AG09319 (cell line): ENCODE measurements around the gene LMX1B.

Experiments
- DNase-seq: peaks from one replicate; pipeline ENCODE4 v3.0.0-alpha.2; 2010; ENCODE audit warnings: low read depth; ENCODE audit errors: extremely low read depth
- CTCF ChIP-seq: IDR thresholded peaks from 2 replicates; pipeline ENCODE4 v1.5.1; 2011; ENCODE audit warnings: low read depth, mild to moderate bottlenecking, inconsistent platforms, low read length, moderate library complexity

LMX1B gene

GRCh38 chr9:126589349-126589748 lies 24.4 kb upstream of the LMX1B start:
- DNase-seq: no peak

GRCh38 chr9:126591083-126591482 lies 22.6 kb upstream of the LMX1B start:
- no peak for DNase-seq
- no peak for TF ChIP-seq CTCF

More at GRCh38 chr9:126589349-126589748, 24.4 kb upstream of the LMX1B start:
- TF ChIP-seq CTCF: no peak

- no peak for TF ChIP-seq CTCF
- DNase-seq: no peak
These were observed 21.8 kb upstream of the LMX1B start for GRCh38 chr9:126591922-126592321.

- TF ChIP-seq CTCF: no peak
These were observed 21.3 kb upstream of the LMX1B start for GRCh38 chr9:126592461-126592860.

GRCh38 chr9:126595982-126596381 lies 17.7 kb upstream of the LMX1B start:
- no peak for DNase-seq
- no peak for TF ChIP-seq CTCF

More at GRCh38 chr9:126592461-126592860, 21.3 kb upstream of the LMX1B start:
- no peak for DNase-seq

GRCh38 chr9:126599047-126599650 lies 14.6 kb upstream of the LMX1B start:
- DNase-seq: no peak
- no peak; the same call in 1 of the 2 replicates for TF ChIP-seq CTCF

GRCh38 chr9:126604059-126605055 lies 9.4 kb upstream of the LMX1B start:
- no peak for TF ChIP-seq CTCF
- DNase-seq: no peak
